ENCODE measurements around the gene SMOC2. TPM values are rescaled to one million over a fixed set of nuclear protein-coding genes. Genes with fewer than 3 reads are reported as not detected.

SMOC2 gene
- total and polyA plus RNA-seq, 8 donors: 7.1 to 18.8 (median 9.5) TPM

DNA sequence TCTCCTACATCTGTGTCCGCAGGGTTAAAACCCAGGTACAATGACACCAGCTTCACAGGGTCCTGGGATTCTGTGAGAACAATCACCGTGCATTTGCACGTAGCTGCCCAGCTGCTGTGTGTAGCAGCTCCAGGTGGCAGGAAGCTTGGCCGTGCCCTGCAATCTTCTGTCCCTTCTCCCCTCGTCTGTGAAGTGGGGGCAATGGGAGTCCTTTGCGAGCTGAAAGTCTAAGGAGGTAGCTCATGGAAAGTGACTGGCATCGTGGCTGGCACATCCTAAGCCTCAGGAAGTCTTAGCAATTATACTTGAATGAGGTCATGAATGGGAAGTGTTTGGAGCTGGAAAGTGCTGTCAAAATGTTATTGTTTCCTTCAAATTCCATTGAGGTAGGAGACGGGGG lies 137.1 kb downstream of the SMOC2 start:
- Histone ChIP-seq H3K4me3 (no peak overlapping the region), H3K4me1 (no peaks in the 10 kb centered on the region), H3K27ac (no peak overlapping the region), H3K36me3 (no peaks in the 10 kb centered on the region), H3K9me3 (no peaks in the 10 kb centered on the region), H3K27me3 (peaks cover 0 to 28% of the 10 kb centered on the region in 2 donors)
- intact Hi-C loops (cut with DNase I): no loop called here
- DNase-seq (no peak), ATAC-seq (no peak)
- TF ChIP-seq, protein P1, sequence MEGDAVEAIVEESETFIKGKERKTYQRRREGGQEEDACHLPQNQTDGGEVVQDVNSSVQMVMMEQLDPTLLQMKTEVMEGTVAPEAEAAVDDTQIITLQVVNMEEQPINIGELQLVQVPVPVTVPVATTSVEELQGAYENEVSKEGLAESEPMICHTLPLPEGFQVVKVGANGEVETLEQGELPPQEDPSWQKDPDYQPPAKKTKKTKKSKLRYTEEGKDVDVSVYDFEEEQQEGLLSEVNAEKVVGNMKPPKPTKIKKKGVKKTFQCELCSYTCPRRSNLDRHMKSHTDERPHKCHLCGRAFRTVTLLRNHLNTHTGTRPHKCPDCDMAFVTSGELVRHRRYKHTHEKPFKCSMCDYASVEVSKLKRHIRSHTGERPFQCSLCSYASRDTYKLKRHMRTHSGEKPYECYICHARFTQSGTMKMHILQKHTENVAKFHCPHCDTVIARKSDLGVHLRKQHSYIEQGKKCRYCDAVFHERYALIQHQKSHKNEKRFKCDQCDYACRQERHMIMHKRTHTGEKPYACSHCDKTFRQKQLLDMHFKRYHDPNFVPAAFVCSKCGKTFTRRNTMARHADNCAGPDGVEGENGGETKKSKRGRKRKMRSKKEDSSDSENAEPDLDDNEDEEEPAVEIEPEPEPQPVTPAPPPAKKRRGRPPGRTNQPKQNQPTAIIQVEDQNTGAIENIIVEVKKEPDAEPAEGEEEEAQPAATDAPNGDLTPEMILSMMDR (IDR thresholded peaks at IDR 0.05): no peak

DNA sequence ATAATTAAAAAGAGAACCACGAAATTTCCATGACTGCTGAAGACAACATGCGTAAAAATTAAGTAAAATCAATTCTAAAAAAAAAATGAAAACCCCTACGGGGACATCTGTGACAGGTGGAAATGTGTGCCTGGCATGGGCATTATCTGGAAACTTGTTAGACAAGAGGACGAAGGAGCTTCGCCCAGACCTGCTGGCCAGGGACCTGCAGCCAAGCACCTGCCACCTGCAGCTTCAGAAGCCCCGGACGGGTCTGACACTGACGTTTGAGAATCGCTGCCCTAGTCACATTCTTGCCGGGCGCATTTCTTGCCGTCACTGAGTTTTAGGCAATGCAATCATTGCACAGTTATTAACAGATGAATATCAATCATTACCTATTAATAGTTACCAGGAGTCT lies 140.3 kb downstream of the SMOC2 start:
- DNase-seq (no peak), ATAC-seq (no peak)
- Histone ChIP-seq H3K4me3 (no peak overlapping the region), H3K9me3 (no peaks in the 10 kb centered on the region), H3K27me3 (peaks cover 0 to 5% of the 10 kb centered on the region in 2 donors), H3K27ac (no peak overlapping the region), H3K36me3 (no peaks in the 10 kb centered on the region), H3K4me1 (peaks cover 0 to 5% of the 10 kb centered on the region in 2 donors)
- TF ChIP-seq, protein P1 (IDR thresholded peaks at IDR 0.05): no peak
- intact Hi-C loops (cut with DNase I): no loop called here

DNA sequence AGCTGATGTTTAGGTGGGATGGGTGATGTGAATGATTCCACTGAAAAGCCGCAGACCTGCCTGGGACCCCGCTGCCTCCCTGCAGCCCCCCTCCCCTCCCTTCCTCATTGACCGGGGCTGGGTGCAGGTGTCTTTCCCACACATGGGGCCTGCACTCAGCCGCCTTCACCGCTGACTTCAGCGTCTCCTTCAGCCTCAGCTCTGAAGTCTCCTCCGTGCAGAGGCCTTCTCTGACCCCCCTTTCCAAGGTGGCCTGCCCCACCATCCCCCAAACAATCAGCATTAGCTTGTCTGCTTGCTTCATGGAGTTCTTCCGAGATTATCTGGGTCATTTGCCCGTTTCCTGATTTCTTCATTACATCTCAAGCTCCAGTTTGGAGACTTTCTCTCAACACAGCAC lies 140.7 kb downstream of the SMOC2 start:
- ATAC-seq (no peak), DNase-seq (no peak)
- H3K4me1 ChIP-seq: peaks cover 0 to 5% of the 10 kb centered on the region in 2 donors
- intact Hi-C loops (cut with DNase I): no loop called here
- TF ChIP-seq, protein P1 (IDR thresholded peaks at IDR 0.05): no peak
- no peak overlapping the region for H3K4me3 ChIP-seq
- H3K27ac ChIP-seq: no peak overlapping the region
- no peaks in the 10 kb centered on the region for H3K9me3 ChIP-seq
- H3K27me3 ChIP-seq: peaks cover 0 to under 1% of the 10 kb centered on the region in 2 donors
- no peaks in the 10 kb centered on the region for H3K36me3 ChIP-seq

DNA sequence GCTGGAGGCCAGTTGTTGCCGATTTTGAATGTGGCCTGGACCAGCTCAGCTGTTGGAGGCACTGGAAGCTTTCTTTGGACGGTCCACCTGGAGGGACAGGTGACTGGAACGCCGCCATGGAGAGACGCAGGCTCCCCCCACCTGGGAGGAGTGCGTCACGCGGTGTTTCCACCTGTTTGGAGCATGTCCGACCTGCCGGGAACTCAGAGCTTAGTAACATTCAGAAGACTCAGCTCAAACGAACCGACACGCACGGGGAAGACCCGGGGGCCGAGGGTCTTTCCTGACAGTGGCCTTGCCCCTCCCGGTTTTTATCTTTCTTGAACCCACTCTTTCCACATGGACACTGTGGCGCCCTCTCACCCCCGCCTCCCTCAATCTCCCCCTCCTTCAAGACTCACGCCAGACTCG lies 141.6 kb downstream of the SMOC2 start:
- DNase-seq (no peak), ATAC-seq (no peak)
- peaks cover 0 to 5% of the 10 kb centered on the region in 2 donors for H3K4me1 ChIP-seq
- no peak overlapping the region for H3K27ac ChIP-seq
- H3K4me3 ChIP-seq: no peak overlapping the region
- intact Hi-C loops (cut with DNase I): no loop called here
- H3K36me3 ChIP-seq: no peaks in the 10 kb centered on the region
- H3K9me3 ChIP-seq: no peaks in the 10 kb centered on the region
- no peaks in the 10 kb centered on the region for H3K27me3 ChIP-seq
- TF ChIP-seq, protein P1 (IDR thresholded peaks at IDR 0.05): no peak

DNA sequence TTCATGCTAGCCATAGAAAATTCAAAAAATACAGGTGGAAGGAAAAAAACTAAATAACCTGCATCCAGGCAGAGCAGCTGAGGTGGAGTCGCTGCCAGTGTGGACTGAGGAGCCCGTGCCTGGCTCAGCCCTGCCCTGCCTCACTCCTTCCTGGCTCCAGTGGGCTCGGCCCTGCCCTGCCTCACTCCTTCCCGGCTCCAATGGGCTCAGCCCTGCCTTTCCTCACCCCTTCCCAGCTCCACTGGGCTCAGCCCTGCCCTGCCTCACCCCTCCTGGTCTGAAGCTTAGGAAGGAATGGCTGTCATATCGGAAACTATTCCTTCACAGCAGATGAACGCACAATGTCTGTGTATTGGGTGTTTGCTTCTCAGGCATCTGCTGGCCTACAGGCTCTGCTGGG lies 142.1 kb downstream of the SMOC2 start:
- TF ChIP-seq, protein P1 (IDR thresholded peaks at IDR 0.05): no peak
- intact Hi-C loops (cut with DNase I): no loop called here
- no peak overlapping the region for H3K27ac ChIP-seq

More for the DNA sequence above, 142.1 kb downstream of the SMOC2 start:
- peaks cover 0 to 3% of the 10 kb centered on the region in 2 donors for H3K27me3 ChIP-seq
- peaks cover 0 to 5% of the 10 kb centered on the region in 2 donors for H3K4me1 ChIP-seq
- H3K4me3 ChIP-seq: no peak overlapping the region
- no peak for DNase-seq
- H3K36me3 ChIP-seq: no peaks in the 10 kb centered on the region
- no peak for ATAC-seq
- no peaks in the 10 kb centered on the region for H3K9me3 ChIP-seq
